ENCODE results near the gene RASL10A. TPM values are rescaled to one million over a fixed set of nuclear protein-coding genes. Genes with fewer than 3 reads are reported as not detected.

Gene RASL10A
- total RNA-seq, 2 experiments from 2014 or later, result 2.7 to 23.7 TPM

GRCh38 chr22:29266564-29267461 is 48.7 kb downstream of the RASL10A start:
- POLR2A ChIA-PET, result interaction anchor here (0.7 kb wide), 1 partner anchor 233 kb away, joined by 3 read pairs; no protein-coding TSS in a partner anchor
- BruUV-seq (replicated peaks), result no TSS peak
- intact Hi-C loops (cut with micrococcal nuclease; ENCODE audit: unreplicated experiment), result loop anchor here (5.0 to 10.0 kb wide), 3 partner anchors 80 to 1158 kb away; partner anchors contain the start of genes CHEK2, HSCB and MTFP1
- H3K4me1 ChIP-seq (ENCODE audit: insufficient read depth, low read length, poor library complexity, severe bottlenecking), result peaks cover 32% of the 10 kb centered on the region
- peak overlapping the region; percentile 92 for H3K4me3 ChIP-seq (ENCODE audit: low read depth, low read length, poor library complexity, severe bottlenecking)
- H3K27ac ChIP-seq (ENCODE audit: low read depth, low read length, poor library complexity, severe bottlenecking), result peak overlapping the region; percentile 75
- H2AFZ ChIP-seq (ENCODE audit: low read length), result peak overlapping the region; percentile 78; the same call in 1 of the 2 replicates
- peaks cover 62% of the 10 kb centered on the region for H3K36me3 ChIP-seq (ENCODE audit: insufficient read depth, low read length)
- no peak for TF ChIP-seq EZH2phosphoT487 (IDR thresholded peaks at IDR 0.05; ENCODE audit: borderline replicate concordance, low read depth, low read length)
- no peak for TF ChIP-seq CTCF (conservative IDR thresholded peaks at IDR 0.05; ENCODE audit: low read length)
- H4K20me1 ChIP-seq (ENCODE audit: insufficient read depth, low read length), result peaks cover 31% of the 10 kb centered on the region
- H3K9me3 ChIP-seq (ENCODE audit: low read length), result no peaks in the 10 kb centered on the region
- CTCF ChIA-PET (ENCODE audit: unreplicated experiment), result no interaction called here
- peak overlapping the region; percentile 80 for H3K4me2 ChIP-seq (ENCODE audit: low read length)
- H3K79me2 ChIP-seq (ENCODE audit: insufficient read depth, low read depth, low read length), result peaks cover 57% of the 10 kb centered on the region
- H3K9me2 ChIP-seq (ENCODE audit: insufficient read depth, low read length), result no peaks in the 10 kb centered on the region
- DNase-seq (ENCODE audit: low spot score), result peak; percentile 13

GRCh38 chr22:29265929-29266328 is 49.6 kb downstream of the RASL10A start:
- TF ChIP-seq EZH2phosphoT487 (IDR thresholded peaks at IDR 0.05; ENCODE audit: borderline replicate concordance, low read depth, low read length) (no peak), CTCF (conservative IDR thresholded peaks at IDR 0.05; ENCODE audit: low read length) (no peak)
- ChIA-PET CTCF (ENCODE audit: unreplicated experiment) (no interaction called here), POLR2A (no interaction called here)
- H3K79me2 ChIP-seq (ENCODE audit: insufficient read depth, low read depth, low read length), result peaks cover 48% of the 10 kb centered on the region
- no TSS peak for BruUV-seq (replicated peaks)
- H2AFZ ChIP-seq (ENCODE audit: low read length), result no peak overlapping the region
- H3K9me2 ChIP-seq (ENCODE audit: insufficient read depth, low read length), result no peaks in the 10 kb centered on the region
- H3K27ac ChIP-seq (ENCODE audit: low read depth, low read length, poor library complexity, severe bottlenecking), result no peak overlapping the region
- peaks cover 22% of the 10 kb centered on the region for H4K20me1 ChIP-seq (ENCODE audit: insufficient read depth, low read length)
- peaks cover 23% of the 10 kb centered on the region for H3K4me1 ChIP-seq (ENCODE audit: insufficient read depth, low read length, poor library complexity, severe bottlenecking)
- peak overlapping the region; percentile 80 for H3K4me2 ChIP-seq (ENCODE audit: low read length)
- H3K4me3 ChIP-seq (ENCODE audit: low read depth, low read length, poor library complexity, severe bottlenecking), result peak overlapping the region; percentile 92
- no peaks in the 10 kb centered on the region for H3K9me3 ChIP-seq (ENCODE audit: low read length)
- DNase-seq (ENCODE audit: low spot score), result no peak
- peaks cover 54% of the 10 kb centered on the region for H3K36me3 ChIP-seq (ENCODE audit: insufficient read depth, low read length)
- intact Hi-C loops (cut with micrococcal nuclease; ENCODE audit: unreplicated experiment), result loop anchor here (5.0 to 10.0 kb wide), 3 partner anchors 81 to 1159 kb away; partner anchors contain the start of genes CHEK2, HSCB and MTFP1

DNA sequence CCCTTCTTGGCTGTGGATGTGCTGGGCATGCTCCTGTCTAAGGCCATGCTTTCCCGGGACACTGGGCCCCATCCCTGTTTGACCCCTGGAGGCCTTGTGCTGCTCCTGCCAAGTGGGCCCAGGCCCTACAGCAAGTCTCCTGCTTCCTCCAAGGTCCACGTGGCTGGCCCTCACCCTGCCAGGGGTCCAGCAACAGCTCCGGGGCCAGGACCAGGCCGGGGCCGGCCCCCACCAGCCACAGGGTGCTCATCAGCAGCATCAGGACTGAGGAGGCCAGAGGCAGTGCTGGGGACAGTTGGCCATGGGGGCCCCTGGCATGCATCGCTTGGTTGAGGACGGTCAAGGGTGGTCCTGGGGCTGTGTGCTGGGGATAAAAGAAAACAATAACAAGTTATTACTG is 50.2 kb downstream of the RASL10A start:
- no TSS peak for BruUV-seq (replicated peaks)
- Histone ChIP-seq H3K9me2 (ENCODE audit: insufficient read depth, low read length) (no peaks in the 10 kb centered on the region), H2AFZ (ENCODE audit: low read length) (no peak overlapping the region), H3K79me2 (ENCODE audit: insufficient read depth, low read depth, low read length) (peaks cover 42% of the 10 kb centered on the region), H3K36me3 (ENCODE audit: insufficient read depth, low read length) (peaks cover 47% of the 10 kb centered on the region), H4K20me1 (ENCODE audit: insufficient read depth, low read length) (peaks cover 16% of the 10 kb centered on the region), H3K4me1 (ENCODE audit: insufficient read depth, low read length, poor library complexity, severe bottlenecking) (peaks cover 17% of the 10 kb centered on the region), H3K27ac (ENCODE audit: low read depth, low read length, poor library complexity, severe bottlenecking) (no peak overlapping the region), H3K4me3 (ENCODE audit: low read depth, low read length, poor library complexity, severe bottlenecking) (no peak overlapping the region), H3K4me2 (ENCODE audit: low read length) (no peak overlapping the region), H3K9me3 (ENCODE audit: low read length) (no peaks in the 10 kb centered on the region)
- TF ChIP-seq CTCF (conservative IDR thresholded peaks at IDR 0.05; ENCODE audit: low read length), result no peak
- CTCF ChIA-PET (ENCODE audit: unreplicated experiment), result no interaction called here
- no peak for DNase-seq (ENCODE audit: low spot score)
- intact Hi-C loops (cut with micrococcal nuclease; ENCODE audit: unreplicated experiment), result loop anchor here (5.0 to 10.0 kb wide), 3 partner anchors 82 to 1159 kb away; partner anchors contain the start of genes CHEK2, HSCB and MTFP1
- POLR2A ChIA-PET, result no interaction called here
